IMR-90 (cell line): Measurements from ENCODE around the gene BLTP3B. TPM values are rescaled to one million over a fixed set of nuclear protein-coding genes. Genes with fewer than 3 reads are reported as not detected.

ENCODE experiments used
- ATAC-seq: fragments of 200-7000 bp; cut with Tn5 transposase; 2 replicates; pipeline ENCODE4 v1.9.1; 2020; ENCODE audit warnings: low read depth, mild to moderate bottlenecking, moderate library complexity
- BruUV-seq: library from RNA; stranded (reverse); fragments of 400-500 nt; replicated peaks from 2 replicates; lab custom pipeline; 2021; lab: Mats Ljungman, UMichigan
- CTCF ChIA-PET: fragments of 300-600 bp; formaldehyde crosslinking; extraction: SDS; loops from one replicate; lab custom pipeline; 2021; ENCODE audit warnings: antibody characterized with exemption; lab: Yijun Ruan, JAX
- POLR2A ChIA-PET: fragments of 300-600 bp; sonication (Branson Sonifier 250); formaldehyde crosslinking; loops from one replicate; lab custom pipeline; 2022; ENCODE audit warnings: antibody characterized with exemption; ENCODE audit not compliant: unreplicated experiment; lab: Charles Lee
- DNase-seq: peaks from one replicate; pipeline ENCODE4 v3.0.0; 2013
- H2AFZ ChIP-seq: replicated peaks from 2 replicates; pipeline ENCODE3; 2013; ENCODE audit warnings: low read length, mild to moderate bottlenecking; ENCODE audit not compliant: poor library complexity
- H2AK5ac ChIP-seq: 2 replicates; pipeline ENCODE4 v1.6.1; 2013; ENCODE audit warnings: low read depth, low read length, inconsistent platforms
- H2AK9ac ChIP-seq: replicated peaks from 2 replicates; pipeline ENCODE3; 2013; ENCODE audit warnings: mild to moderate bottlenecking, low read depth, low read length, moderate library complexity; ENCODE audit not compliant: poor library complexity
- H2BK120ac ChIP-seq: 2 replicates; pipeline ENCODE4 v1.6.1; 2013; ENCODE audit warnings: low read depth, low read length, inconsistent platforms
- H2BK15ac ChIP-seq: 3 replicates; pipeline ENCODE4 v1.6.1; 2013; ENCODE audit warnings: low read depth, low read length, inconsistent platforms
- H2BK20ac ChIP-seq: 2 replicates; pipeline ENCODE4 v1.6.1; 2013; ENCODE audit warnings: low read depth, mild to moderate bottlenecking, inconsistent platforms, low read length, moderate library complexity
- H2BK5ac ChIP-seq: 2 replicates; pipeline ENCODE4 v1.6.1; 2013; ENCODE audit warnings: mild to moderate bottlenecking, low read depth, low read length, inconsistent platforms; ENCODE audit not compliant: poor library complexity, severe bottlenecking
- H3K14ac ChIP-seq: replicated peaks from 2 replicates; pipeline ENCODE4 v1.6.1; 2013; ENCODE audit warnings: low read depth, low read length, inconsistent platforms
- H3K18ac ChIP-seq: 2 replicates; pipeline ENCODE4 v1.6.1; 2013; ENCODE audit warnings: low read depth, low read length, control low read depth
- H3K23ac ChIP-seq: 2 replicates; pipeline ENCODE4 v1.6.1; 2013; ENCODE audit warnings: low read depth, low read length, inconsistent platforms
- H3K27ac ChIP-seq: 2 replicates; pipeline ENCODE4 v1.5.1; 2013; ENCODE audit warnings: mild to moderate bottlenecking, control low read depth, low read length; ENCODE audit not compliant: insufficient read depth
- H3K27me3 ChIP-seq: 2 replicates; pipeline ENCODE4 v1.6.1; 2013; ENCODE audit warnings: low read length; ENCODE audit not compliant: control insufficient read depth, insufficient read depth
- H3K36me3 ChIP-seq: 2 replicates; pipeline ENCODE4 v1.6.1; 2013; ENCODE audit warnings: low read length, mixed read lengths; ENCODE audit not compliant: control insufficient read depth, insufficient read depth
- H3K4ac ChIP-seq: 2 replicates; pipeline ENCODE4 v1.6.1; 2013; ENCODE audit warnings: low read depth, low read length, inconsistent platforms
- H3K4me1 ChIP-seq: 2 replicates; pipeline ENCODE4 v1.6.1; 2013; ENCODE audit warnings: low read length, mixed read lengths; ENCODE audit not compliant: control insufficient read depth, insufficient read depth
- H3K4me2 ChIP-seq: 2 replicates; pipeline ENCODE4 v1.6.1; 2013; ENCODE audit warnings: low read depth, mild to moderate bottlenecking, control low read depth, low read length, moderate library complexity
- H3K4me3 ChIP-seq: 2 replicates; pipeline ENCODE4 v1.5.1; 2013; ENCODE audit warnings: low read depth, mild to moderate bottlenecking, control low read depth, low read length, moderate library complexity; ENCODE audit not compliant: insufficient read depth
- H3K56ac ChIP-seq: 2 replicates; pipeline ENCODE4 v1.6.1; 2013; ENCODE audit warnings: low read length, inconsistent platforms; ENCODE audit not compliant: insufficient read depth; ENCODE audit errors: extremely low read depth
- H3K79me1 ChIP-seq, 2 experiments: 2 replicates each; pipeline ENCODE4 v1.6.1; 2013; ENCODE audit warnings: low read length in 2 of 2, inconsistent platforms in 1 of 2, low read depth in 1 of 2
- H3K9ac ChIP-seq: 2 replicates; pipeline ENCODE4 v1.6.1; 2013; ENCODE audit warnings: low read depth, low read length, control low read depth
- H3K9me1 ChIP-seq: 2 replicates; pipeline ENCODE4 v1.6.1; 2013; ENCODE audit warnings: low read length, inconsistent platforms; ENCODE audit not compliant: insufficient read depth
- H3K9me3 ChIP-seq: 2 replicates; pipeline ENCODE4 v1.6.1; 2013; ENCODE audit warnings: low read length; ENCODE audit not compliant: control insufficient read depth, insufficient read depth
- H4K20me1 ChIP-seq: 2 replicates; pipeline ENCODE4 v1.6.1; 2013; ENCODE audit warnings: low read length, inconsistent platforms; ENCODE audit not compliant: insufficient read depth
- H4K5ac ChIP-seq: 2 replicates; pipeline ENCODE4 v1.6.1; 2013; ENCODE audit warnings: mild to moderate bottlenecking, low read depth, low read length, control low read depth
- H4K8ac ChIP-seq, 2 experiments: 2 replicates each; pipeline ENCODE4 v1.6.1; 2013; ENCODE audit warnings: low read depth in 2 of 2, low read length in 2 of 2, control low read depth in 1 of 2, inconsistent platforms in 1 of 2
- H4K91ac ChIP-seq: 2 replicates; pipeline ENCODE4 v1.6.1; 2013; ENCODE audit warnings: low read depth, low read length, inconsistent platforms; ENCODE audit not compliant: insufficient read depth
- CEBPB ChIP-seq: IDR thresholded peaks from 2 replicates; pipeline ENCODE4 v1.6.1; 2012; ENCODE audit warnings: low read depth, low read length, improper control_type of control experiment
- MAFK ChIP-seq: IDR thresholded peaks from 2 replicates; pipeline ENCODE4 v1.6.1; 2012; ENCODE audit warnings: low read depth, low read length, improper control_type of control experiment
- MXI1 ChIP-seq: IDR thresholded peaks from 2 replicates; pipeline ENCODE4 v1.6.1; 2012; ENCODE audit warnings: low read depth, mild to moderate bottlenecking, low read length, moderate library complexity, borderline replicate concordance
- RCOR1 ChIP-seq: IDR thresholded peaks from 2 replicates; pipeline ENCODE4 v1.6.1; 2012; ENCODE audit warnings: mild to moderate bottlenecking, low read length, improper control_type of control experiment; ENCODE audit not compliant: insufficient replicate concordance
- WGBS, 2 experiments: methylation state at CpG; one replicate each; pipeline versions ENCODE4 v1.1.5 to v1.1.7; 2013; ENCODE audit warnings: missing lambda C conversion rate in 2 of 2; ENCODE audit not compliant: insufficient read length in 1 of 2; ENCODE audit errors: extremely low coverage in 2 of 2; 5-methylcytosine and 5-hydroxymethylcytosine counted together
- dilution Hi-C: fragments of 300-500 bp; cut with HindIII; formaldehyde crosslinking; loops from one replicate; pipeline ENCODE4 v1.14.3; 2018; ENCODE audit warnings: low sequenced_read_pairs; ENCODE audit not compliant: unreplicated experiment
- in situ Hi-C: fragments of 300-500 bp; cut with MboI; formaldehyde crosslinking; loops from 3 replicates; pipeline ENCODE4 v1.14.3; 2019; ENCODE audit warnings: low sequenced_read_pairs, inconsistent platforms, mixed read lengths
- intact Hi-C: fragments of 100-400 bp; cut with micrococcal nuclease; formaldehyde crosslinking; loops from 2 replicates; pipeline ENCODE4 v1.10.0; 2022
- polyA plus RNA-seq, 3 experiments: library from polyadenylated mRNA; depleted of rRNA; stranded (reverse); fragments of >200 nt; gene quantifications; 2 replicates each; pipeline ENCODE4 v1.2.3, GENCODE V29; 2012; ENCODE audit warnings: low replicate concordance in 1 of 3
- total RNA-seq: library from RNA; depleted of rRNA; stranded (reverse); fragments of >200 nt; gene quantifications from 2 replicates; pipeline ENCODE4 v1.2.3, GENCODE V29; 2012

Gene BLTP3B
- total and polyA plus RNA-seq, 2 of the 4 experiments (the other 2 are of a cell fraction): 8.9 to 38.7 TPM

DNA sequence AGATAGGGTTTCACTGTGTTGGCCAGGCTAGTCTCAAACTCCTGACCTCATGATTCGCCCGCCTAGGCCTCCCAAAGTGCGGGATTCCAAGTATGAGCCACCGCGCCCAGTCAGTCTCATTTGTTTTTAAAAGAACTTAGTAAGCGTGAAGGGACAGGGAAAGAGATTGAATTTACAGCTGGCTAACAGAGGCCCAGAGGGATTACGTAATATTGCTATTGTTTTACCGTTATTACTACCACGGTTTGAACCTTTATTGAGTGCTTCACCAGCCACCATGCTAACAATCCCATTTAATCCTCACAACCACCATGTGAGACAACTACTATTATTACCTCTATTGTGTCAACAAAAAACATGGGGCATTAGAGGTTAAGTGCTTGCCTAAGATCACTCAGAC is 26.7 kb upstream of the BLTP3B start:
- POLR2A ChIA-PET: no interaction called here
- Histone ChIP-seq H3K9me3 (no peaks in the 10 kb centered on the region), H4K91ac (no peak overlapping the region), H2AK5ac (no peak overlapping the region), H3K14ac (no peak overlapping the region), H2BK120ac (no peak overlapping the region), H3K4ac (no peak overlapping the region), H3K56ac (no peak overlapping the region), H2AFZ (no peak overlapping the region), H3K23ac (no peak overlapping the region), H3K4me1 (no peaks in the 10 kb centered on the region), H3K27ac (no peak overlapping the region), H2BK15ac (no peak overlapping the region), H3K18ac (no peak overlapping the region), H3K9ac (no peak overlapping the region), H3K9me1 (no peaks in the 10 kb centered on the region), H3K36me3 (no peaks in the 10 kb centered on the region), H3K4me3 (no peak overlapping the region), H2BK5ac (no peak overlapping the region), H4K8ac (no peak overlapping the region), H4K5ac (no peak overlapping the region), H4K20me1 (no peaks in the 10 kb centered on the region), H3K79me1 (no peaks in the 10 kb centered on the region), H2BK20ac (no peak overlapping the region), H3K4me2 (no peak overlapping the region), H2AK9ac (no peak overlapping the region), H3K27me3 (0 out of 2 replicates have a peak, but pooled peaks cover 2% of the 10 kb centered on the region)
- in situ Hi-C loops: no loop called here
- WGBS, 2 experiments: 82% methylated on average over 2 of the region's 9 CpGs; no CpG with 5 or more reads in 1 of the 2 experiments
- CTCF ChIA-PET: no interaction called here
- no peak for DNase-seq
- no TSS peak for BruUV-seq
- TF ChIP-seq MAFK (no peak), RCOR1 (no peak), MXI1 (no peak), CEBPB (peak; percentile 70)
- dilution Hi-C loops: no loop called here
- intact Hi-C loops: no loop called here
- ATAC-seq: no peak
